Fibroblast of lung (primary cell): ENCODE data around the gene VPS36. TPM values are rescaled to one million over a fixed set of nuclear protein-coding genes. Genes with fewer than 3 reads are reported as not detected.
A peak's percentile ranks its signal among the peaks of the same experiment; 100 is the strongest.

ENCODE experiments used
- DNase-seq, 2 donors: peaks; one replicate each; pipeline versions ENCODE4 v3.0.0 to v3.0.0-alpha.2; 2010; ENCODE audit warnings: low read depth in 2 of 2
- H2AFZ ChIP-seq: 2 replicates; pipeline ENCODE4 v1.5.1; 2012; ENCODE audit warnings: low read length, control low read depth, inconsistent platforms
- H3K27ac ChIP-seq: 2 replicates; pipeline ENCODE4 v1.5.1; 2011; ENCODE audit warnings: low read length, control low read depth; ENCODE audit not compliant: insufficient read depth
- H3K27me3 ChIP-seq: 2 replicates; pipeline ENCODE4 v1.5.1; 2011; ENCODE audit warnings: mild to moderate bottlenecking, low read length; ENCODE audit not compliant: control insufficient read depth, insufficient read depth
- H3K36me3 ChIP-seq: 2 replicates; pipeline ENCODE4 v1.5.1; 2011; ENCODE audit warnings: low read length; ENCODE audit not compliant: control insufficient read depth, insufficient read depth
- H3K4me1 ChIP-seq: 2 replicates; pipeline ENCODE4 v1.5.1; 2011; ENCODE audit warnings: low read length; ENCODE audit not compliant: control insufficient read depth, insufficient read depth; ENCODE audit errors: extremely low read depth
- H3K4me2 ChIP-seq: 2 replicates; pipeline ENCODE4 v1.5.1; 2011; ENCODE audit warnings: low read length, control low read depth; ENCODE audit not compliant: insufficient read depth; ENCODE audit errors: extremely low read depth
- H3K4me3 ChIP-seq, 4 experiments: fragments of 200-600 bp in 1 of 4; sonication (generic) in 1 of 4; replicated peaks in 1 of 4; 2 replicates each; pipeline ENCODE4 v1.5.1; 2011 to 2016; ENCODE audit warnings: low read length in 4 of 4, low read depth in 3 of 4, mild to moderate bottlenecking in 3 of 4, control low read depth in 2 of 4, inconsistent platforms in 1 of 4, mixed read lengths in 1 of 4; ENCODE audit not compliant: insufficient read depth in 1 of 4; ENCODE audit errors: control extremely low read depth in 1 of 4
- H3K79me2 ChIP-seq: 2 replicates; pipeline ENCODE4 v1.5.1; 2012; ENCODE audit warnings: mild to moderate bottlenecking, low read length, inconsistent platforms; ENCODE audit not compliant: control insufficient read depth, insufficient read depth
- H3K9ac ChIP-seq: 2 replicates; pipeline ENCODE4 v1.5.1; 2011; ENCODE audit warnings: mild to moderate bottlenecking, low read length, control low read depth; ENCODE audit not compliant: insufficient read depth
- H3K9me3 ChIP-seq: 2 replicates; pipeline ENCODE4 v1.5.1; 2012; ENCODE audit warnings: low read depth, low read length; ENCODE audit not compliant: control insufficient read depth, insufficient read depth
- H4K20me1 ChIP-seq: 2 replicates; pipeline ENCODE4 v1.5.1; 2011; ENCODE audit warnings: low read length; ENCODE audit not compliant: control insufficient read depth, insufficient read depth; ENCODE audit errors: extremely low read depth
- EZH2 ChIP-seq: IDR thresholded peaks from 2 replicates; pipeline ENCODE4 v1.5.1; 2012; ENCODE audit warnings: low read length, control low read depth, mild to moderate bottlenecking; ENCODE audit errors: missing control alignments
- polyA plus RNA-seq, 2 donors: library from polyadenylated mRNA; depleted of rRNA in 1 of 2; stranded (reverse) in 1 of 2; unstranded in 1 of 2; fragments of >200 nt; gene quantifications; 2 replicates each; pipeline ENCODE4 v1.2.1, GENCODE V29; 2011 to 2012; ENCODE audit warnings: missing spikeins in 1 of 2
- total RNA-seq: library from RNA; depleted of rRNA; stranded (reverse); fragments of >200 nt; gene quantifications from 2 replicates; pipeline ENCODE4 v1.2.1, GENCODE V29; 2014
- TF ChIP-seq, protein P1 (sequence below), 2 donors: IDR thresholded peaks in 1 of 2; conservative IDR thresholded peaks in 1 of 2; 1 replicate in 1 of 2; 2 replicates in 1 of 2; pipeline ENCODE4 v1.5.1; 2011 to 2012; ENCODE audit warnings: low read length in 2 of 2, control low read depth in 1 of 2, inconsistent platforms in 1 of 2, low read depth in 1 of 2, mild to moderate bottlenecking in 1 of 2

The VPS36 gene
- total and polyA plus RNA-seq, 2 donors (not counting 1 experiment from before 2014, with no cell fraction given) = 16.2 to 28.2 TPM

DNA sequence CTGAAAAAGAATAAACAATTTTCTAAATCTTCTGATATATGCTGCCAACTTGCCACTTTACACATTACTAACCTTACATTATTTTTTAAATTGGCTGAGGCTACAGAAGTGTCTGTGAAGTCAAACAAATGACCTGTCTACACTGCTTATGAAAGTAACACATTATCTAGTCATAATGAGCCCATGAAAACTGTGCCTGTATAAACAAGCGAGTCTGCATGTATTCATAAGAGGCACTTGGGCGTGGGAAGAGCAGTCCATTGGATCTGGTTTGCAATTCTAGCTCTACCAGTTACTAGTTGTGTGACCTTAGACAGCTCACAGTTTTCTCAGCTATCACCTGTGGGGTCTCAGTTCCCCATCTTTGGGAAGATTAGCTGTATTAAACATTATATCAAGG, 3.1 kb downstream of the VPS36 start:
- Histone ChIP-seq H3K4me3 (no peak overlapping the region), H3K9me3 (no peaks in the 10 kb centered on the region), H3K27me3 (no peaks in the 10 kb centered on the region), H4K20me1 (no peaks in the 10 kb centered on the region), H3K79me2 (peaks cover 50% of the 10 kb centered on the region), H2AFZ (no peak overlapping the region), H3K9ac (no peak overlapping the region), H3K4me1 (peaks cover 2% of the 10 kb centered on the region), H3K36me3 (no peaks in the 10 kb centered on the region), H3K4me2 (no peak overlapping the region), H3K27ac (no peak overlapping the region)
- DNase-seq = peak; percentile 14 to 25
- no peak for TF ChIP-seq EZH2

DNA sequence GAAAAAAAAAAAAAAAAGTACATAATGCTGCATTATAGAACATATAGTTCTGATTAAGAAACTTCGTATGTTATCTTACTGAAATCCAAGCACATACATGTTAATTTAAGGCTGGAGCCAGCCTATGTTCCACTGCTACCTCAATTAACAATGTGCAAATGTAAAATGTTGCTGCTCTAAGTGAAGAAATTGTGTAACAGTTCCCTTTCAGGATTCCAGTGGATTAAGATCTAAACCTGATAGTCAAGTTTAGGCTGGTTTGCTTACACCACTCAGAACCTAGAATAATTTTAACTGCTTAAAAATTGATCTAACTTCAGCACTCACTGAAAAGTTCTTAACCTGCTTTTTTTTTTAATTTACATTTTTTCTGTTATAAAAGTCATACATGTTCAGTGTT, 4.2 kb downstream of the VPS36 start:
- no peak overlapping the region for H3K4me3 ChIP-seq
- TF ChIP-seq EZH2 = no peak
- peaks cover 50% of the 10 kb centered on the region for H3K79me2 ChIP-seq
- H3K36me3 ChIP-seq = no peaks in the 10 kb centered on the region
- H3K9ac ChIP-seq = no peak overlapping the region
- H2AFZ ChIP-seq = no peak overlapping the region
- no peak overlapping the region for H3K27ac ChIP-seq
- no peak overlapping the region for H3K4me2 ChIP-seq
- H3K27me3 ChIP-seq = no peaks in the 10 kb centered on the region
- DNase-seq = no peak
- no peaks in the 10 kb centered on the region for H4K20me1 ChIP-seq
- peaks cover 2% of the 10 kb centered on the region for H3K4me1 ChIP-seq
- H3K9me3 ChIP-seq = no peaks in the 10 kb centered on the region

DNA sequence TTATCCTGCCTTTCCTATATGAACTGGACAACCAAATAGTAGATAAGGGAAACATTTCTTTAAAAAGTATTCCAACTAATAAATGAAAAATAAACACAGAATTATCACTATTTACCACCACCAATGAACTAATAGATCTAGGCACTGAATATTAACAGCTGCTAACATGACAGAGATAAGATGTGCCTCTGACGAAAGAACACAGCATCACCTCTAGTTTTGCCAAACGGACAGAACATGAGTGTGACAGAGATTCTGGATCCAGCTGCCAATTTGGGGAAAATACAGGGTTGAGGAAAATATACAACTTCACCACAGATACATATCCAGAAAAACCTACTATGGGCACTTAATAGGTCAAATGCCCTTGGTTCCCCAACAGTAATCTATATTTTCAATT, 18.0 kb downstream of the VPS36 start:
- Histone ChIP-seq H3K36me3 (peaks cover 4% of the 10 kb centered on the region), H3K27me3 (no peaks in the 10 kb centered on the region)
- TF ChIP-seq EZH2 = no peak
- TF ChIP-seq, protein P1, sequence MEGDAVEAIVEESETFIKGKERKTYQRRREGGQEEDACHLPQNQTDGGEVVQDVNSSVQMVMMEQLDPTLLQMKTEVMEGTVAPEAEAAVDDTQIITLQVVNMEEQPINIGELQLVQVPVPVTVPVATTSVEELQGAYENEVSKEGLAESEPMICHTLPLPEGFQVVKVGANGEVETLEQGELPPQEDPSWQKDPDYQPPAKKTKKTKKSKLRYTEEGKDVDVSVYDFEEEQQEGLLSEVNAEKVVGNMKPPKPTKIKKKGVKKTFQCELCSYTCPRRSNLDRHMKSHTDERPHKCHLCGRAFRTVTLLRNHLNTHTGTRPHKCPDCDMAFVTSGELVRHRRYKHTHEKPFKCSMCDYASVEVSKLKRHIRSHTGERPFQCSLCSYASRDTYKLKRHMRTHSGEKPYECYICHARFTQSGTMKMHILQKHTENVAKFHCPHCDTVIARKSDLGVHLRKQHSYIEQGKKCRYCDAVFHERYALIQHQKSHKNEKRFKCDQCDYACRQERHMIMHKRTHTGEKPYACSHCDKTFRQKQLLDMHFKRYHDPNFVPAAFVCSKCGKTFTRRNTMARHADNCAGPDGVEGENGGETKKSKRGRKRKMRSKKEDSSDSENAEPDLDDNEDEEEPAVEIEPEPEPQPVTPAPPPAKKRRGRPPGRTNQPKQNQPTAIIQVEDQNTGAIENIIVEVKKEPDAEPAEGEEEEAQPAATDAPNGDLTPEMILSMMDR (conservative IDR thresholded peaks at IDR 0.05 in 1 of 2, IDR thresholded peaks at IDR 0.05 in 1 of 2; ENCODE audit: low read depth in 1 of 2, low read length in 2 of 2) = no peak

DNA sequence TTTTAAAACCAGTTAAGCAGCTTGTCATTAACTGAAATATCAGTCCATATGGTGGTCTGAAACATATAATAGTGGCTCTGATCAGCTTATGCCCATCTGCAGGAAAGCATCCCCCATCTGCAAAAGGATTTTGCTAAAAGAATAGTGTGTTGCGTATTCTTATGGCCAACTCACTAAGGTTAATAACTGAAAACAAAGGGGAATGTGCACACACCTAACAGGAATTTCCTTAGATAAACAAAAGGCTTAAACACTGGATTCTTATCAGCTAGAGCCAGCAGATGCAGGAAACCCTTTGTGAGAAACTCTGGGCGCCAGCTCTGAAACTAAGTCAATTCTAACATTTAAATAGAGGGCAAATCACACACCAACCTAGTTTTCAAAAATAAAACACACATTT, 22.1 kb downstream of the VPS36 start:
- no peaks in the 10 kb centered on the region for H3K79me2 ChIP-seq
- H2AFZ ChIP-seq = no peak overlapping the region
- H3K9me3 ChIP-seq = no peaks in the 10 kb centered on the region
- H3K27ac ChIP-seq = no peak overlapping the region
- no peak overlapping the region for H3K4me3 ChIP-seq
- no peaks in the 10 kb centered on the region for H3K27me3 ChIP-seq
- no peak overlapping the region for H3K9ac ChIP-seq
- TF ChIP-seq, protein P1 (conservative IDR thresholded peaks at IDR 0.05 in 1 of 2, IDR thresholded peaks at IDR 0.05 in 1 of 2; ENCODE audit: low read depth in 1 of 2, low read length in 2 of 2) = no peak
- no peak for TF ChIP-seq EZH2
- H3K4me2 ChIP-seq = no peak overlapping the region
- no peaks in the 10 kb centered on the region for H3K4me1 ChIP-seq
- H3K36me3 ChIP-seq = peaks cover 2% of the 10 kb centered on the region
- H4K20me1 ChIP-seq = no peaks in the 10 kb centered on the region
- DNase-seq = peak in 1 of 2 donors; percentile 85

More for the DNA sequence above, 18.0 kb downstream of the VPS36 start:
- H3K27ac ChIP-seq = no peak overlapping the region
- no peak overlapping the region for H2AFZ ChIP-seq
- no peaks in the 10 kb centered on the region for H4K20me1 ChIP-seq
- no peak overlapping the region for H3K4me3 ChIP-seq
- H3K4me1 ChIP-seq = no peaks in the 10 kb centered on the region
- H3K9ac ChIP-seq = no peak overlapping the region
- no peaks in the 10 kb centered on the region for H3K9me3 ChIP-seq
- DNase-seq = no peak
- no peaks in the 10 kb centered on the region for H3K79me2 ChIP-seq
- H3K4me2 ChIP-seq = no peak overlapping the region
